Omental fat pad (tissue), 4 donors: ENCODE results near the gene INTS6L. TPM values are rescaled to one million over a fixed set of nuclear protein-coding genes. Genes with fewer than 3 reads are reported as not detected.
A peak's percentile ranks its signal among the peaks of the same experiment; 100 is the strongest.

Experiments
- ATAC-seq: fragments of 150-250 bp; one replicate; pipeline ENCODE4 v1.9.1; 2016; ENCODE audit warnings: mild to moderate bottlenecking, moderate library complexity; ENCODE audit not compliant: low FRiP score
- DNase-seq: peaks from one replicate; pipeline ENCODE4 v3.0.0-alpha.2; 2019; ENCODE audit warnings: low spot score
- CTCF ChIP-seq, 3 donors: fragments of 450-650 bp; IDR thresholded peaks; one replicate each; pipeline ENCODE4 v1.5.1; 2016 to 2017; ENCODE audit warnings: antibody characterized with exemption in 3 of 3, mild to moderate bottlenecking in 3 of 3, moderate library complexity in 2 of 3
- total RNA-seq, 4 donors: library from RNA; depleted of rRNA; stranded (reverse); fragments of >200 nt; gene quantifications; one replicate each; pipeline ENCODE4 v1.1.0, GENCODE V29; 2016

Gene INTS6L
- total RNA-seq: 1 to 10 TPM; 5.1 to 9.7 (median 7.7) TPM

DNA sequence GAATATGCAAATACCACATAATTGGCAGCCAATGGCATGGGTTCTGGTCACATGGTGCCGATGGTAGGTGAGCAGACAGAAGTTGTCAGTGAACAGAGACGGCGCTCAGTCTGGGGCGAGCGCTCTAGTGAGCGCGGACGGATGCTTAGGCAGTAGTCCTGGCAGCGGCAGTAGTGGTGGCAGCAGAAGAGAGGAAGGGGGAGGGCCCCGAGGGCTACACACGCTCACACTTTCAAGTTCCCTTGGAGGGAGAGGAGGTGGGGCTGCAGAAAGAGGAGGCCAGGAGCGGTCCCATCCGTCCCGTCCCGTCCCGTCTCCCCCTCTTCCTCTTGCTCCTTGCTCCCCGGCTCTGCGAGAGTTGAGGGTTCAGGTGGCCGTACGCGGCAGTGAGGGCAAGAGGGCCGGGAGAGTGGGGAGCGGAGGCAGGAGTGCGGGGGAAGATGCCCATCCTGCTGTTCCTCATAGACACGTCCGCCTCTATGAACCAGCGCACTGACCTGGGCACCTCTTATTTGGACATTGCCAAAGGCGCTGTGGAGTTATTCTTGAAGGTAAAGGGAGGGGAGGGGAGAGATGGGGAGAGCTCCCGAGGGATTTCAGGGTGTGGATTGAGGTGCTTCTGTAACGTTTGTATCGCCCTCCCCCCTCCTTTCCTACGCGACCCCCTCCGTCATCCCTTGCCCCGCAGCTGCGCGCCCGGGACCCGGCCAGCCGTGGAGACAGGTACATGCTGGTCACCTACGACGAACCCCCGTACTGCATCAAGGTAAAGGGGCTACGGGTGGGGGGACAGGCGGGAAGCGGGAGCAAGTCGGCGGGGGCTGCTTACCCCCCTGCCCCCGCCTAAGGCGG lies at the start of gene INTS6L:
TSS of gene INTS6L (plus strand) at position 108 of the 852 bp plus-strand sequence. CDS start at position 441, 333 bp downstream.
- DNase-seq: peak; percentile 55
- ATAC-seq: peak; percentile 77
- no peak for TF ChIP-seq CTCF (IDR thresholded peaks at IDR 0.05)

GRCh38 chrX:135476378-135476777 lies 44.1 kb upstream of the INTS6L start:
- no peak for ATAC-seq
- DNase-seq: no peak
- no peak for TF ChIP-seq CTCF (IDR thresholded peaks at IDR 0.05)

GRCh38 chrX:135477576-135477975 lies 42.9 kb upstream of the INTS6L start:
- DNase-seq (no peak), ATAC-seq (no peak)
- no peak for TF ChIP-seq CTCF (IDR thresholded peaks at IDR 0.05)

DNA sequence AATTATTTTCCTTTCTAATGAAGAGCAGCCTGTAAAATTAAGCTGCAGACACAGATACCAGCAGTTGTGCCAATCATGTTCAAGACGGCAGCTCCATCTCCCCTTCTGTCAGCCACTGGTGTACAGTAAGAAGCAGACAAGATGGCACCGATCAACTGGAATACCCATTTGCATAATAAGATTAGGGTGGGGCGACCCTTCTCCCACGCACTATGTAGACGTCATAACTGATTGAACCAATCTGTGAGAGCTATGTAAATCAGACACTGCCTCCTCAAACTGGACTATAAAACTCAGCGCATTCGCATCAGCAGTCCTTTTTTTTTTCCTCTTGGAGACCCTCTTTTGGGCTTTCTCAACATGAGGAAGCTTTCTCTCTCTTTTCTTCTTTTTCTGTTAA lies 40.4 kb upstream of the INTS6L start:
- ATAC-seq (no peak), DNase-seq (no peak)
- TF ChIP-seq CTCF (IDR thresholded peaks at IDR 0.05): no peak

GRCh38 chrX:135481696-135482179 lies 38.7 kb upstream of the INTS6L start:
- no peak for TF ChIP-seq CTCF (IDR thresholded peaks at IDR 0.05)
- ATAC-seq: no peak

GRCh38 chrX:135484641-135485289 lies 35.7 kb upstream of the INTS6L start:
- DNase-seq (no peak), ATAC-seq (peak; percentile 48)
- TF ChIP-seq CTCF (IDR thresholded peaks at IDR 0.05): no peak

More at GRCh38 chrX:135481696-135482179, 38.7 kb upstream of the INTS6L start:
- DNase-seq: no peak
